ENCODE measurements around the gene HNRNPH2.

DNA sequence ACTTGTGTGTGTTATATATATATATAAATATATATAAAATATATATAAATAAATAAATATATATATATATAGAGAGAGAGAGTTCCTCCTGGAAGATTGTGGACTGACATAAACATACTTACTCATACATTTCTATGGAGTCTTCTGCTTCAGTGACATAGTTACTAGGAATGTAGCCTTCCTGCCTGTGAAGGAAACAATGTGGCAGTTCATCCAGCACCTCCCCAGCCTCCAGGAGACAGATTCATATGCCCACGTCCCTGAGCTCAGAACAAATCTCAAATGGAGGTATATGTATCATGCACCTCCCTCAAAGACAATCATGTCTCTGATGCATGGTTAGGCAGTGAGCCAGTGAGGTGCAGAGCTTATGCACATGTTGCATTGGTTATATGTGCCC is 48.1 kb upstream of the HNRNPH2 start:
- TF ChIP-seq, protein P1, sequence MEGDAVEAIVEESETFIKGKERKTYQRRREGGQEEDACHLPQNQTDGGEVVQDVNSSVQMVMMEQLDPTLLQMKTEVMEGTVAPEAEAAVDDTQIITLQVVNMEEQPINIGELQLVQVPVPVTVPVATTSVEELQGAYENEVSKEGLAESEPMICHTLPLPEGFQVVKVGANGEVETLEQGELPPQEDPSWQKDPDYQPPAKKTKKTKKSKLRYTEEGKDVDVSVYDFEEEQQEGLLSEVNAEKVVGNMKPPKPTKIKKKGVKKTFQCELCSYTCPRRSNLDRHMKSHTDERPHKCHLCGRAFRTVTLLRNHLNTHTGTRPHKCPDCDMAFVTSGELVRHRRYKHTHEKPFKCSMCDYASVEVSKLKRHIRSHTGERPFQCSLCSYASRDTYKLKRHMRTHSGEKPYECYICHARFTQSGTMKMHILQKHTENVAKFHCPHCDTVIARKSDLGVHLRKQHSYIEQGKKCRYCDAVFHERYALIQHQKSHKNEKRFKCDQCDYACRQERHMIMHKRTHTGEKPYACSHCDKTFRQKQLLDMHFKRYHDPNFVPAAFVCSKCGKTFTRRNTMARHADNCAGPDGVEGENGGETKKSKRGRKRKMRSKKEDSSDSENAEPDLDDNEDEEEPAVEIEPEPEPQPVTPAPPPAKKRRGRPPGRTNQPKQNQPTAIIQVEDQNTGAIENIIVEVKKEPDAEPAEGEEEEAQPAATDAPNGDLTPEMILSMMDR (IDR thresholded peaks at IDR 0.05), result no peak
- TF ChIP-seq POLR2A (IDR thresholded peaks at IDR 0.05), result no peak

Measured in adrenal gland (tissue), 5 donors.